Pancreas (tissue), 10 donors: ENCODE measurements around the gene TMEM37. TPM values are rescaled to one million over a fixed set of nuclear protein-coding genes. Genes with fewer than 3 reads are reported as not detected.
A peak's percentile ranks its signal among the peaks of the same experiment; 100 is the strongest.

Experiments
- ATAC-seq, 4 donors: fragments of 200-7000 bp; cut with Tn5 transposase; one replicate each; pipeline versions ENCODE4 v1.8.0 to v1.9.1; 2020; ENCODE audit warnings: mild to moderate bottlenecking in 4 of 4, moderate library complexity in 4 of 4
- DNase-seq, 6 donors: peaks; one replicate each; pipeline ENCODE4 v3.0.0-alpha.2; 2020
- FAIRE-seq: peaks from 2 replicates; lab custom pipeline; 2012; peaks lifted over from hg19 to GRCh38; lab: Jason Lieb, UNC
- H3K27ac ChIP-seq, 4 donors: fragments of 200-600 bp; sonication (generic); 1 replicate in 3 of 4; 2 replicates in 1 of 4; pipeline versions ENCODE4 v1.5.0 to v1.8.0; 2020
- H3K27me3 ChIP-seq, 4 donors: fragments of 200-600 bp; one replicate each; pipeline ENCODE4 v1.8.0; 2021
- H3K36me3 ChIP-seq, 3 donors: fragments of 200-600 bp; sonication (generic) in 1 of 3; one replicate each; pipeline versions ENCODE4 v1.5.0 to v1.8.0; 2020 to 2021
- H3K4me1 ChIP-seq, 3 donors: fragments of 200-600 bp; one replicate each; pipeline ENCODE4 v1.8.0; 2021
- H3K4me3 ChIP-seq, 4 donors: fragments of 200-600 bp; sonication (generic) in 2 of 4; one replicate each; pipeline versions ENCODE4 v1.5.0 to v1.8.0; 2020 to 2021
- H3K9me3 ChIP-seq, 4 donors: fragments of 200-600 bp; one replicate each; pipeline ENCODE4 v1.8.0; 2021
- WGBS, 2 donors: extraction: QIAGEN DNeasy Blood & Tissue Kit; methylation state at CpG; one replicate each; pipeline ENCODE4 v1.1.7; 2013; 5-methylcytosine and 5-hydroxymethylcytosine counted together
- intact Hi-C, 3 donors: fragments of 100-400 bp; cut with DNase I; formaldehyde crosslinking; loops; one replicate each; pipeline versions ENCODE4 v1.11.1 to v1.14.2; 2022
- polyA plus RNA-seq, 2 donors: library from polyadenylated mRNA; stranded (reverse); fragments of 200-250 nt; gene quantifications; one replicate each; pipeline ENCODE4 v1.2.3, GENCODE V29; 2013
- total RNA-seq, 6 donors: library from RNA; stranded (reverse); fragmentation: NEBNext Ultra II Directional in 4 of 6; extraction: Animal tissue kit (Norgen Biotek cat#: 25700) in 4 of 6; gene quantifications; one replicate each; pipeline versions ENCODE4 v1.2.1 to v1.2.4, GENCODE V29; 2021 to 2023
- TF ChIP-seq, protein P1 (sequence below), 4 donors: fragments of 200-600 bp; sonication (generic) in 3 of 4; IDR thresholded peaks; one replicate each; pipeline versions ENCODE4 v1.5.0 to v1.8.0; 2021; ENCODE audit warnings: antibody characterized with exemption in 4 of 4
- donor health status: healthy with polysubstance abuse.
- donor health status: DM: no; HTN: no; CAD: no; lungs with moderate emphysema.
- donor health status: DM: no; HTN: no; CAD: no.
- donor health status: control.
- donor health status: control.
- donor health status: Bipolar disorder and iron deficiency.
- donor health status: DM: yes; HTN: yes; CAD: no.
- donor health status: DM: no; HTN: no; CAD: no.
- donor health status: DM: no; HTN: no; CAD: no.
- donor health status: DM: yes; HTN: yes; CAD: no.

TMEM37 gene
- total and polyA plus RNA-seq, 8 donors: 5.2 to 25.3 (median 10.3) TPM

DNA sequence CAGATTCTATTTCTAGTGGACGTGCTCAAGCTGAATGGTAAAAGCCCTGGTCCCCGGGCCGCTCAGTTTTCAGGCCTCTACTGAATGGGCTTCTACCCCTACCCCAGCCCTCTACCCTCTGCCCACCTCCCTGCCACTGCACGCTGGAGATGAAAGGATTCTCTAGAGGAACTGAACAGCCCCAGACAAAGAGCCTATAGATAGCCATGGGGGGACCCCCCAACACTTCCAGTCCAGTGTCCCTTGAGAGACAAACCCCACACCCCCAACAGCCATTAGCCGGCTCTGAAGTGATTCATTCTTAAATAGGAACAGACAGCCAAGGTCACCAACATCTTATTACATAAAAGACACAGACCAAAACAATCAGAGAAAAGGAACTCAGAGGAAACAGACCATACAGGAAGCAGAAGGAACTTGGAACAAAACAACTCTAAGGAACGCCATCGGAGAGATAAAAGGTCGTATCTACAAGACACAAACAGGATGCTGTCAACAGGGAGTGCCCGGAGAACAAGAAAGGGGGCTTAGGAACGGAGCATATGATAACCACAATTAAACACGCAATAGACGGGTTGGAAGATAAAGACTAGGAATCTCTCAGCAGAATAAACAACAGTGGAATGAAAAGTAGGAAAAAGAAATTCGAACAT lies 23.5 kb downstream of the TMEM37 start:
- FAIRE-seq (no peak), DNase-seq (peak in 1 of 6 donors; percentile 38), ATAC-seq (no peak)
- Histone ChIP-seq H3K27ac (no peak overlapping the region), H3K36me3 (no peaks in the 10 kb centered on the region), H3K27me3 (no peaks in the 10 kb centered on the region), H3K4me1 (no peaks in the 10 kb centered on the region), H3K9me3 (no peaks in the 10 kb centered on the region), H3K4me3 (no peak overlapping the region)
- 72 to 76% methylated on average over 13 of the region's 13 CpGs for WGBS, 2 donors
- TF ChIP-seq, protein P1, sequence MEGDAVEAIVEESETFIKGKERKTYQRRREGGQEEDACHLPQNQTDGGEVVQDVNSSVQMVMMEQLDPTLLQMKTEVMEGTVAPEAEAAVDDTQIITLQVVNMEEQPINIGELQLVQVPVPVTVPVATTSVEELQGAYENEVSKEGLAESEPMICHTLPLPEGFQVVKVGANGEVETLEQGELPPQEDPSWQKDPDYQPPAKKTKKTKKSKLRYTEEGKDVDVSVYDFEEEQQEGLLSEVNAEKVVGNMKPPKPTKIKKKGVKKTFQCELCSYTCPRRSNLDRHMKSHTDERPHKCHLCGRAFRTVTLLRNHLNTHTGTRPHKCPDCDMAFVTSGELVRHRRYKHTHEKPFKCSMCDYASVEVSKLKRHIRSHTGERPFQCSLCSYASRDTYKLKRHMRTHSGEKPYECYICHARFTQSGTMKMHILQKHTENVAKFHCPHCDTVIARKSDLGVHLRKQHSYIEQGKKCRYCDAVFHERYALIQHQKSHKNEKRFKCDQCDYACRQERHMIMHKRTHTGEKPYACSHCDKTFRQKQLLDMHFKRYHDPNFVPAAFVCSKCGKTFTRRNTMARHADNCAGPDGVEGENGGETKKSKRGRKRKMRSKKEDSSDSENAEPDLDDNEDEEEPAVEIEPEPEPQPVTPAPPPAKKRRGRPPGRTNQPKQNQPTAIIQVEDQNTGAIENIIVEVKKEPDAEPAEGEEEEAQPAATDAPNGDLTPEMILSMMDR (IDR thresholded peaks at IDR 0.05): no peak
- intact Hi-C loops: no loop called here

DNA sequence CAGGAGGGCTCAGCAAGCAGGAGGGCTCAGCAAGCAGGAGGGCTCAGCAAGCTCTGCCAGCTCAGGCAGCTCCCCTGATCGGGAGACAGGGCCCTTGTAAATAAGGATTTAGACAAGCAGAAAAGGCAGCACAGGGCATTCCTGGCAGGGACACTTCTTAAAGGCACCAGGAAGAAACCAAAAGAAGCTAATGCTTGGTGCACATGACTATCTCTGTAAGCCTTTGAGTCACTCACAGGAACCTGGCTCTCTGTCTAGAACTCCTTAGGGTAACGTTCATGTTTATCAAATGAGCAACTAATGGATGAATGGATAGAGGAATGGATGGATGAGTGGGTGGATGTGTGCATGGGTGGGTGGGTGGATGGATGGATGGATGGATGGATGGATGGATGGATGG lies 28.4 kb downstream of the TMEM37 start:
- H3K9me3 ChIP-seq: no peaks in the 10 kb centered on the region
- DNase-seq (no peak), ATAC-seq (no peak), FAIRE-seq (no peak)
- intact Hi-C loops: no loop called here
- H3K36me3 ChIP-seq: no peaks in the 10 kb centered on the region
- 62 to 75% methylated on average over 2 of the region's 2 CpGs for WGBS, 2 donors
- H3K4me3 ChIP-seq: no peak overlapping the region
- H3K4me1 ChIP-seq: no peaks in the 10 kb centered on the region
- H3K27me3 ChIP-seq: no peaks in the 10 kb centered on the region
- TF ChIP-seq, protein P1 (IDR thresholded peaks at IDR 0.05): no peak
- H3K27ac ChIP-seq: no peak overlapping the region

DNA sequence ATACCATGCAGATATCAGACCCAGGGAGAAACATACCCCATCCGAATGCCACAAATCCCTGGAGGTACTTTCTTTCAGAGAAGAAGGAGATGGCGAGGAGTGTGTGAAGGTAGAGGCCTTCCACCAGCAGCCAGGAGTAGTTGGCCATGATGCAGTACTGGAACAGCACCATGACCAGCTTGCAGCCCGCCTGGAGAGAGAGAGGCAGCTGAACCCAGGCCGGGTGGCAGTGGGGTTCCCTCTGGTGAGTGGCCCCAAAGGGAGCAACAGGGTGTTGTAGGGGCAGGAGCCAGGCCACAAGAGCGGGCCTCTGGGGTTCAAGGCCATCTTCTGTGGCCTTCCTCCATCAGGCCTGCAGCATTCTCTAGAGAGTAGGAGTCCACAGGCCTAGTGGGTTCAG lies 30.2 kb downstream of the TMEM37 start:
- no peaks in the 10 kb centered on the region for H3K27me3 ChIP-seq
- FAIRE-seq (no peak), ATAC-seq (no peak), DNase-seq (peak in 1 of 6 donors; percentile 44)
- 85 to 95% methylated on average over 5 of the region's 5 CpGs for WGBS, 2 donors
- H3K4me1 ChIP-seq: no peaks in the 10 kb centered on the region
- intact Hi-C loops: no loop called here
- no peak overlapping the region for H3K27ac ChIP-seq
- no peaks in the 10 kb centered on the region for H3K36me3 ChIP-seq
- no peaks in the 10 kb centered on the region for H3K9me3 ChIP-seq
- no peak overlapping the region for H3K4me3 ChIP-seq
- TF ChIP-seq, protein P1 (IDR thresholded peaks at IDR 0.05): no peak

DNA sequence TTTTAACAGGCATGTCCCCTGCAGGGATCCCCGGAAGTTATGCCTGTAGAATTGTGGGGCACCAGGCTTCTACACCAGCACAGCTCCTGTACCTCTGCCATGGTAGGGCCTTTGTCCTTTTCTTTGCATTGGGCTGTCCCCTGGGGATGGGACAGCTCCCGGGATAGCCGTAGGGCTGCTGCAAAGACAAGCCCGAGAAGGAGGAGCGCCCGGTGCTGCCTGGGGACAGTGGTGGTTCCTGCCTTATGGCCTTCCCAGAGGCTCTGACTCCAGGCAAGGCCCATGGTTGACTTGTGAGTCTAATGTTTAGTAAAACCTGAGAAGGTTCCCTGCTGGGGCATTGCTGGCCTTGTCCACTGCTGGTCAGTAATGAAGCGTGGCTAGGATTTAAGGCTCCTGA lies 30.9 kb downstream of the TMEM37 start:
- Histone ChIP-seq H3K4me1 (no peaks in the 10 kb centered on the region), H3K4me3 (no peak overlapping the region), H3K27me3 (no peaks in the 10 kb centered on the region), H3K9me3 (no peaks in the 10 kb centered on the region), H3K36me3 (no peaks in the 10 kb centered on the region), H3K27ac (no peak overlapping the region)
- ATAC-seq (peak in 1 of 4 donors; percentile 12), DNase-seq (peak in 1 of 6 donors; percentile 49), FAIRE-seq (no peak)
- TF ChIP-seq, protein P1 (IDR thresholded peaks at IDR 0.05): no peak
- 91 to 93% methylated on average over 7 of the region's 7 CpGs for WGBS, 2 donors
- intact Hi-C loops: no loop called here

DNA sequence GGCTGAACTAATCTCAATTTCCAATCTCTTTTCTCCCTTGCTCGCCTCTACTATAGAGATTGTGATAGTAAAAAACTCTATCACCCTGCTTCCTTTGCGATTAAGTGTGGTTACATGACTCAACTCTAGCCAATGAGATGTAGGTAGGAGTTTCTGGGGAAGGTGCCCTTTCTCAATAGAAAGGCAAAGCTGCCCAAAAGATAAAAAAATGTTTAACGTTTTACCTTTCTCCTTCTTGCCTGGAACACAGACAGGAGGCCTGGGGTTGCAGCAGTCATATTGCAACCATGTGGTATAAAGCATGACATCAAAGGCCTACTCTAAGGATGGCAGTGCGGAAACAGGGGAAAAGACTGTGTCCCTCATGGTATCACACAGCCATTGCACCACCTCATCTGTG lies 31.5 kb downstream of the TMEM37 start:
- 52 to 75% methylated on average over 4 of the region's 4 CpGs for WGBS, 2 donors
- Histone ChIP-seq H3K27ac (no peak overlapping the region), H3K9me3 (no peaks in the 10 kb centered on the region), H3K36me3 (no peaks in the 10 kb centered on the region), H3K27me3 (no peaks in the 10 kb centered on the region), H3K4me3 (no peak overlapping the region), H3K4me1 (no peaks in the 10 kb centered on the region)
- intact Hi-C loops: no loop called here
- TF ChIP-seq, protein P1 (IDR thresholded peaks at IDR 0.05): no peak
- FAIRE-seq (no peak), DNase-seq (no peak), ATAC-seq (no peak)
